Kidney (tissue), 14 donors: ENCODE data around the gene DIDO1. TPM values are rescaled to one million over a fixed set of nuclear protein-coding genes. Genes with fewer than 3 reads are reported as not detected.
A peak's percentile ranks its signal among the peaks of the same experiment; 100 is the strongest.

ENCODE experiments used
- DNase-seq, 5 donors: peaks; one replicate each; pipeline ENCODE4 v3.0.0-alpha.2; 2013 to 2020
- FAIRE-seq: peaks from 2 replicates; lab custom pipeline; 2012; peaks lifted over from hg19 to GRCh38; lab: Jason Lieb, UNC
- H3K27ac ChIP-seq, 2 donors: one replicate each; pipeline ENCODE4 v1.7.0; 2013; ENCODE audit warnings: low read depth in 2 of 2, low read length in 2 of 2, inconsistent platforms in 1 of 2
- H3K27me3 ChIP-seq: one replicate; pipeline ENCODE4 v1.7.1; 2013; ENCODE audit warnings: low read length, inconsistent platforms; ENCODE audit not compliant: control insufficient read depth, insufficient read depth
- H3K36me3 ChIP-seq, 3 donors: one replicate each; pipeline versions ENCODE4 v1.7.0 to v1.7.1; 2013; ENCODE audit warnings: low read length in 3 of 3, control low read depth in 1 of 3, inconsistent platforms in 1 of 3; ENCODE audit not compliant: insufficient read depth in 3 of 3, control insufficient read depth in 2 of 3
- H3K4me1 ChIP-seq, 3 donors: one replicate each; pipeline versions ENCODE4 v1.7.0 to v1.7.1; 2013; ENCODE audit warnings: low read length in 3 of 3, inconsistent platforms in 1 of 3, low read depth in 1 of 3; ENCODE audit not compliant: control insufficient read depth in 2 of 3, insufficient read depth in 2 of 3
- H3K4me3 ChIP-seq, 3 donors: one replicate each; pipeline versions ENCODE4 v1.7.0 to v1.8.1; 2013; ENCODE audit warnings: low read length in 3 of 3, control low read depth in 1 of 3, inconsistent platforms in 1 of 3
- H3K9ac ChIP-seq, 3 donors: one replicate each; pipeline versions ENCODE4 v1.7.0 to v1.7.1; 2013; ENCODE audit warnings: low read length in 3 of 3, control low read depth in 1 of 3, inconsistent platforms in 1 of 3
- H3K9me3 ChIP-seq, 3 donors: one replicate each; pipeline versions ENCODE4 v1.7.0 to v1.7.1; 2013; ENCODE audit warnings: low read length in 3 of 3, control low read depth in 1 of 3, inconsistent platforms in 1 of 3; ENCODE audit not compliant: control insufficient read depth in 2 of 3, insufficient read depth in 1 of 3
- intact Hi-C: fragments of 100-400 bp; cut with DNase I; formaldehyde crosslinking; loops from one replicate; pipeline ENCODE4 v1.11.1; 2022
- polyA plus RNA-seq: library from polyadenylated mRNA; stranded (reverse); fragments of 350-450 nt; fragmentation: Illumina TruSeq; extraction: RNeasy Lipid Tissue Mini Kit (QIAGEN cat#74804); gene quantifications from one replicate; pipeline ENCODE4 v1.2.3, GENCODE V29; 2014; ENCODE audit warnings: low read depth, low replicate concordance; ENCODE audit not compliant: insufficient read depth
- total RNA-seq: library from RNA; stranded (reverse); fragmentation: NEBNext Ultra II Directional; extraction: Animal tissue kit (Norgen Biotek cat#: 25700); gene quantifications from one replicate; pipeline ENCODE4 v1.2.1, GENCODE V29; 2021
- TF ChIP-seq, protein P1 (sequence below): IDR thresholded peaks from 3 replicates; pipeline ENCODE4 v1.5.1; 2012; ENCODE audit warnings: mild to moderate bottlenecking, moderate library complexity, borderline replicate concordance; ENCODE audit not compliant: insufficient read depth; ENCODE audit errors: extremely low read depth
- donor health status: control.
- donor health status: control.
- donor health status: control.
- donor health status: control.
- donor health status: control.
- donor health status: DM: yes; HTN: yes; CAD: no.
- donor health status: Normal renal cell carcinoma (clear cell type).

The DIDO1 gene
- total and polyA plus RNA-seq, 2 donors from 2014 or later = 23.0 to 67.9 TPM

DNA sequence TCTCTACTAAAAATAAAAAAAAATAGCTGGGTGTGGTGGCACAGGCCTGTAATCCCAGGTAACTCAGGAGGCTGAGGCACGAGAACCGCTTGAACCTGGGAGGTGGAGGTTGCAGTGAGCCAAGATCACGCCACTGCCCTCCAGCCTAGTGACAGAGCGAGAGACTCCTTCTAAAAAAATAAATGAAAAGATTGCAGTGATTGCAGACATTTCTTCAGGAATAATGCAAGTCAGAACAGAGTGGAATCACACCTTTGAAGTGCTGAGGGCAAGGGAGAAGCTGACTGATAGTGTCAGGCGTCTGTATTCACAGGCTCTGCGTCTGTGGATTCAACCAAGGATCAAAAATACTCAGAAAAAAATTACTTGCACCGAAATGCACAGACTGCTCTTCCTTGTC is 62.1 kb downstream of the DIDO1 start:
- Histone ChIP-seq H3K4me1 (peaks cover 0 to 8% (median 0%) of the 10 kb centered on the region in 3 donors), H3K9ac (no peak overlapping the region), H3K36me3 (no peaks in the 10 kb centered on the region), H3K27ac (no peak overlapping the region), H3K4me3 (no peak overlapping the region), H3K9me3 (no peaks in the 10 kb centered on the region), H3K27me3 (no peaks in the 10 kb centered on the region)
- DNase-seq (no peak), FAIRE-seq (no peak)
- TF ChIP-seq, protein P1, sequence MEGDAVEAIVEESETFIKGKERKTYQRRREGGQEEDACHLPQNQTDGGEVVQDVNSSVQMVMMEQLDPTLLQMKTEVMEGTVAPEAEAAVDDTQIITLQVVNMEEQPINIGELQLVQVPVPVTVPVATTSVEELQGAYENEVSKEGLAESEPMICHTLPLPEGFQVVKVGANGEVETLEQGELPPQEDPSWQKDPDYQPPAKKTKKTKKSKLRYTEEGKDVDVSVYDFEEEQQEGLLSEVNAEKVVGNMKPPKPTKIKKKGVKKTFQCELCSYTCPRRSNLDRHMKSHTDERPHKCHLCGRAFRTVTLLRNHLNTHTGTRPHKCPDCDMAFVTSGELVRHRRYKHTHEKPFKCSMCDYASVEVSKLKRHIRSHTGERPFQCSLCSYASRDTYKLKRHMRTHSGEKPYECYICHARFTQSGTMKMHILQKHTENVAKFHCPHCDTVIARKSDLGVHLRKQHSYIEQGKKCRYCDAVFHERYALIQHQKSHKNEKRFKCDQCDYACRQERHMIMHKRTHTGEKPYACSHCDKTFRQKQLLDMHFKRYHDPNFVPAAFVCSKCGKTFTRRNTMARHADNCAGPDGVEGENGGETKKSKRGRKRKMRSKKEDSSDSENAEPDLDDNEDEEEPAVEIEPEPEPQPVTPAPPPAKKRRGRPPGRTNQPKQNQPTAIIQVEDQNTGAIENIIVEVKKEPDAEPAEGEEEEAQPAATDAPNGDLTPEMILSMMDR = no peak
- intact Hi-C loops = no loop called here

- H3K27me3 ChIP-seq = no peaks in the 10 kb centered on the region
- DNase-seq (peak; percentile 75 to 96 (median 91)), FAIRE-seq (no peak)
- peak within 1 kb of the TSS; percentile 24 to 51 (median 40) for H3K4me3 ChIP-seq
- TF ChIP-seq, protein P1 = no peak
- no peak within 1 kb of the TSS for H3K9ac ChIP-seq
- H3K9me3 ChIP-seq = no peaks in the 10 kb centered on the region
- no peak within 1 kb of the TSS for H3K27ac ChIP-seq
- peaks cover 0 to 8% (median 0%) of the 10 kb centered on the region in 3 donors for H3K4me1 ChIP-seq
- H3K36me3 ChIP-seq = no peaks in the 10 kb centered on the region
- intact Hi-C loops = no loop called here
Measured at GRCh38 chr20:62861726-62862336, 64.5 kb downstream of the DIDO1 start, which contains the start of gene TCFL5. TSS of gene TCFL5 (minus strand) at chr20:62861822. CDS start at chr20:62861670, 152 bp downstream.

DNA sequence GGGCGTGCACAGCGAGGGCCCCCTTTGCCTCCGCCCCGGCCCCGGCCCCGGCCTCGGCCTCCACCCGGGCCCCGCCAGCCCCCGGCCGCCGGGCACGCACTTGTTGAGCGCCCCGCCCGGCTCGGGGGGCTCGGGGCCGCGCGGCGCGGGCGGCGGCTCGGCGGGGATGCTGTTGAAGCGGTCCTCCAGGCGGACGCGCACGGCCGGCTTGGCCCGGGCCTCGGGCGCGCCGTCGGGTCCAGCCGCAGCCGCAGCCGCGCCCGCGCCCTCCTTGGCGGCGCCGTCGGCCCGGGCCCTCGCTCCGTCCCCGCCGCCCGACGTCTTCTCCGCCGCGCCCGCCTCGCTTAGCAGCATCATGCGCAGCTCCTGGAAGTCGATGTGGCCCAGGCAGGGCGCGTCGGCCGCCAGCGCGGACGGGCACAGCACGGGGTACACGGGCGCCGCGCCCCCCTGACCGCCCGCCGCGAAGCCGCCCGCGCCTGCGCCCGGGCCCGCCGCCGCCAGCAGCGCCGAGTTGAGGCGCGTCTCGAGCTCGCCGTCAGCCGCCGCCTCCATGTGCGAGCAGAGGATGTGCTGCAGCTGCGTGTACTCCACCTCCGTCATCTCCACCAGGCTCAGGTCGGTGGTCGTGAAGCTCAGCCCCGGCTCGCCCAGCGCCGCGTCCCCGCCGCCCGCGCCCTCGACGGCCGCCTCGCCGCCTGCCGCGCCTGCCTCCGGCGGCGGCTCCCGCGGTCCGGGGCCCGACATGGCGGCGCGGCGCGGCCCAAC is 65.2 kb downstream of the DIDO1 start:
- DNase-seq (peak in 1 of 5 donors; percentile 87), FAIRE-seq (no peak)
- Histone ChIP-seq H3K27ac (no peak overlapping the region), H3K4me3 (peak overlapping the region in 2 of 3 donors; percentile 24 to 51), H3K36me3 (no peaks in the 10 kb centered on the region), H3K4me1 (peaks cover 0 to 8% (median 0%) of the 10 kb centered on the region in 3 donors), H3K9me3 (no peaks in the 10 kb centered on the region), H3K9ac (no peak overlapping the region), H3K27me3 (no peaks in the 10 kb centered on the region)
- intact Hi-C loops = no loop called here
- TF ChIP-seq, protein P1 = no peak
